ENCODE results near the gene PRKCE.
"Not testable (repeated sequence)": the region's sequence is repeated elsewhere in the genome, so short reads cannot be mapped to it uniquely, and the experiment has no call there.

The PRKCE gene

DNA sequence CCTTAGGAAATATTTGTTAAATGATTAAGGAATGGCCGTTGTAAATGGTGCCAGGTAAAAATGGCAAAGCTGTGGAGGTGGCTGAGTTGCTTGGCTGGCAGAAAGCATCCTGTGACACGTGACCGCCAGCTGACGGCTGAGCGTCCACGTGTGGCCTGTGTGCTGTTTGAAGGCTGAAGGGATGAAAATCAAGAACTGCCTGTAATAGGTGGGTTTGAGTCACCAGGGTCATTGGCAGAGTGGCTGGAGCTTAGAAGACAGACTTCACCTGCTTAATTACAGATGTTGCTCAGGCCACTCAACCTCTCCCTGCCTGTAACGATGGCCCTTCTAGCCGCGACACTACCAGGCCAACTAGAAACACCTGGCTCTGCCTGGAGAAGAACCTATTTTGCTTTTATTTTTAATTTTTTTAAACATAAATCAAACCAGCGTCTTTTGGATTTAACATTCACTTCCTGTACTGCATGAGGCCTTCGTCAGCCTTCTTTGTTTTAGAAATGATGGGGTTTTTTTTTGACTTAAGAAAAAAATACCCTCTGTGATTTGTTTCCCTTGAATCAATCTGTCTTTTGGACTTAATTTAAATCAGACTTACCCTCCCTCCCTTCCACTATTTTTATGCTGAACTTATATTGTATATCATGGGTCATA, 206.5 kb downstream of the PRKCE start:
- no peak for DNase-seq (ENCODE audit: low read depth, low spot score)

DNA sequence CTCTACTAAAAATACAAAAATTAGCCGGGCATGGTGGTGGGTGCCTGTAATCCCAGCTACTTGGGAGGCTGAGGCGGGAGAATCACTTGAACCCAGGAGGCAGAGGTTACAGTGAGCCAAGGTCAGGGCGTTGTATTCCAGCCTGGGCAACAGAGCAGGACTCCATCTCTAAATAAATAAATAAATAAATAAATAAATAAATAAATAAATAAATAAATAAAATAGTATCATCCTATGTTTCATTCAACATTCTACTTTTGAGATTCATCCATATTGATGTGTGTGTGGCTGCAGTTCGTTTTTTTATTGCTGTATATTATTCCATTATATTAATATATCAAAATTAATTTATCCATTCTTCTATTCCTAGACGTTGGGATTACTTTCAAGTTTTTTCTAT, 207.4 kb downstream of the PRKCE start:
- not testable (repeated sequence) for DNase-seq (ENCODE audit: low read depth, low spot score)

DNA sequence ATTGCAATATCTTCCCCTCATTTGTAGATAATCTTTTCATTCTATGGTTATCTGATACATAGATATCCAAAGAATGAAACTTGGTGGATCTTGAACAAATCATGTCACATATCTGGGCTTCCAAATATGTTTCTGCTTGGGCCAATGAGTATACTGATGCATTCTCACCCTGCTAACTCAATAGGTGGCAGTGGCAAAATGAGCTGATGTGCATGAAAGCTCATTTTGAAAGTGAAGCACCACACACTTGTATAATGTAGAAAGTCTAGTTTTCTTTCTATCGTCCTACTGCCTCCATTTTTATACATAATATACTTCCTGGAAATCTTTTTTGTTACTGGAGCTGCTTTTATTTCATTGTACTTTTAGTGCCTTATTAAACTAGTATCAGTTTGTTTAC, 208.2 kb downstream of the PRKCE start:
- no peak for DNase-seq (ENCODE audit: low read depth, low spot score)

DNA sequence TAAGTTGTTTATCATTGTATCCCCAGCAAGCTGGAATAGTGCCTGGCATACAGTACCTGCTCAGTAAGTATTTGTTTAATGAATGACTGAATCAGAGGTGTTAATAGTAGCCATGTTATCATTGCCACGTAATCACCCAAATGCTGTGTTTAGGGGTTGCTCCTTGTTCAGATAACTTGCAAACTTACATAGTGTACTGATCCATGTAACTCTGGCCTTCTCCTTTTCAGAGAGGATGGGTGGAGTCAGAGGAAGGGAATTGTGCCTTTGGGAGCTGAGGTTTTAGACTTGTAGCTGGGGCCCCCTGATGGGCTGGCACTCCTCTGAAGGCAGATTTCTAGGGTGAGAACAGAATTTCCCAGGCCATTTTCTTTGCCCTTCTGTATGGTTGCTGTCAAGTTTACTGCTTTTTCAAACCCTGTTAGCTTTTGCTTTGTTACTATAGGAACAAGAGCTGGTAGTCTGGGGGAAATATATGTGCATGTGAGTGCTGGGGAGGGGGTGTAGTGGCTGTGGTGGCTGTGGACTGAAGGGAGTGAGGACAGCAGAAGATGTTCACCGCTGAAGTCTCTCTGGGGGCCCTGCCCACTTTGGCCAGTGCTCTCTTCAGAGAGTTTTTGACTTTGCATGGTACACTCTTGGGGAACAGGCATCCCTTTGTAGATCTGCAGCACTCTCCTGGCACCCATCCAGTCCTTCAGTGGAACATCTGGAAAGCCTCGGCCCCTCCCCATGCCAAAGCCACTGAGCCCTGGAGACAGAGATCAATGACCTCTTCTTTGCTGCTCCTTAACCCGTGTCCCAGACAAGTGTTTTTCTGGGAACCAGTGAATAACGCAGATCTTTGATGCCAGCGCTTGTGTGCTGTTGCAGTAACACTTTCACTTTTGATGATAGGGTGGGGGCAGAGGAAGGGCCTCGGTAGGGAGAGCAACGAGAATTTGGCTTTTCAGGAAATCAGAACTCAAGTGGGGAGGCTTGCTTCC, 209.0 kb downstream of the PRKCE start:
- peak; percentile 41 for DNase-seq (ENCODE audit: low read depth, low spot score)

DNA sequence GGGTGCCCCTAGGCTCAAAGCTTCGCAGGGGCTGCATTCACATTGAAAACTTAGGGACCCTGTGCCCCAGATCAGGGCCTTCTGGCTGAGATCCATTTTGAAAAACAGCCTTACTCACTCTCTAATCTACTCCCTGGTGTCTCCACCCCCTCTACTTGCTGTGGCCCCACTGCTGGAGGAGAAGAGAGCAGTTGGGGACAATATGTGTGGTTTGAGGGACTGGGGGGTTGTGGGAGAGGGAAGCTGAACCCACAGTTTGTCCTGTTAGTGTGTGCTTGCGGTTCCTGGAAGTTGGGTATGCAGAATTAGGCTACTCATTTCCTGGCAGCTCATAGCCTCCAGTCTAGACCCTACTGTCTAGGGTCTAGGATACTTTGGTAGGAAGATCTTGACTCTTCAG, 211.4 kb downstream of the PRKCE start:
- no peak for DNase-seq (ENCODE audit: low read depth, low spot score)

DNA sequence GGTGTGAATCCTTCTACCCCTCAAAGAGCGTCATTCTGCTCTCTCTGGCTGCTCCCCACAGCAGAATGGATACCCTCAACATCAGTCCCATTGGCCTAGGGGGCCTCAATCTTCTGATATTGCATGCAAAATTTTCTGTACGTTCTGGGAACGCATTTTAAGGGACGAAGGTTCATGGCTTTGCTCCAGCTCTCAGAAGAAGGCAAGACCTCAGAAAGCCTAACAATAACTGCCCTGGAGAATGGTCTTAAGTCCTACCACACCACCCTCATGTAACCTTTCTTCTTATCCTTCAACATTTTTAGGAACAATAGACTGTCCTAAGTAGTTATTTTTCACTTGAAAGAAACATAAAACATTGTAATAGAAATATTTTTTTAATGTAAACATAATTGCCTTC, 212.6 kb downstream of the PRKCE start:
- DNase-seq (ENCODE audit: low read depth, low spot score) = no peak

DNA sequence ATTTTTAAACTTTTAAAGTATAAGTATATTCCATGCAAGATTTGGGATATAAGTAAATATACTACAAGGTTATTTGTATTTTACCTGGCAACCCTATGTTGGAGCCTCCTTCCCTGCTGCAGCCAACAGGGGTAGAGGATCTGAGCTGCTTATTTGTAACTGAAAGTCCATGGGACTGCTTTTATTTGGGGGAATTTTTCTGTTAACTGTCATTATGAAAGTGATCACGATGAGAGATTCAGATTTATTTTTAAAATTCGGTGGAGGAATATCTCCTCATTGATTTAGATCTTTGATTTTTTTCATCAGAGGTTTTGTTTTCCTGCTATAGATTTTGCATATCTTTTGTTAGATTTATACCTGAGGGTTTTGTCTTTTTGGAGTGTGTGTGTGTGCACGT, 215.9 kb downstream of the PRKCE start:
- no peak for DNase-seq (ENCODE audit: low read depth, low spot score)

DNA sequence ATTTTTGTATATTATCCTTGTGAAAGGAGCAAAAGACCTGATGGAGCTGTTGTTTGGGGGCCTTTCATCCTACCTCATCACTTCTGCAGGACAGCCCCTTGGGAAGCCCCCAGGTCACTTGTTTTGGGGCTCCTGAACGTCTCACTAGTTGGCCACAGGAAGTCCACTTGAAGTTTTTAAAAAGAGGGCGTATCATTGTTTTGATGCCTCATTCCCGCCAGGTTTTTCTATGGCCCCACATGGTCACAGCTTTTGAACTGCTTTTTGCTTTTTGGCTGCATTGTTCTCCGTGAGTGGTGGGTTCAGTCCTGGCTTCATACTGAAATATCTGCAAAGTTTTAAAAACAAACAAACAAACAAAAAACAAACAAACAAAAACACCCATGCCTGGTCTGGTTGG, 216.3 kb downstream of the PRKCE start:
- no peak for DNase-seq (ENCODE audit: low read depth, low spot score)

DNA sequence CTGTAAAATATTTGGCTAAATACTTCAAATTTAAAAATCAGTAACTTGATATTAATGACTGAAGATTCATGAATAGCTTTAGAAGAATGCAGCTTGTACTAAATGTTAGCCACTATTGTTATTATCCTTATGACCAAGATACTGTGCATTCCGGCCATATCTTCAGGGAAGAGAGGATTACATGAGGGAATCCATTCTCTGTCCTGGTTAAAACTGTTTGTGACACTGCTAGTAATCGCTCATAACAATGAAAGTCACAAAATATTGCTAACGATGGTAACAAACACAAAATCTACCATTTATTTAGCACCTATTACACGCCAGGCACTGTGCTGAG, 217.7 kb downstream of the PRKCE start:
- DNase-seq (ENCODE audit: low read depth, low spot score) = no peak

DNA sequence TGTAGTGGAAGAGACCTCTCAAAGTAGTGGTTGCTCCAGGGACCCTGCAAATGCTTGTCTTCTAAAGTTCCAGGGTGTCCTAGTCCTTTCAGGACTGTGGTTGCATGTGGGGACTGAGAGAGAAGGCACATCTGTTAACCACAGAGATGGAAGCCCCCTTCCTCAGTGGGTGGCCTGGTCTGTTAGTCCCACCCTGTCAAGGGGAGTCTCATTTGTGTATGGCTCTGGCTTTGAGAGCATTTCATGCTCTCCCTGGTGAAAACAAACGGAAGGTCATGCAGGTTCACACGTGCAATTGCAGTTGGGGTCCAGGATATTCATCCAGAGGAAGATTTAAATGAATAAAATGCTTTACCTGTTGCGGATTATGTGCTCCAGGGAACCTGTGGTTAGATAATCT, 219.6 kb downstream of the PRKCE start:
- no peak for DNase-seq (ENCODE audit: low read depth, low spot score)

DNA sequence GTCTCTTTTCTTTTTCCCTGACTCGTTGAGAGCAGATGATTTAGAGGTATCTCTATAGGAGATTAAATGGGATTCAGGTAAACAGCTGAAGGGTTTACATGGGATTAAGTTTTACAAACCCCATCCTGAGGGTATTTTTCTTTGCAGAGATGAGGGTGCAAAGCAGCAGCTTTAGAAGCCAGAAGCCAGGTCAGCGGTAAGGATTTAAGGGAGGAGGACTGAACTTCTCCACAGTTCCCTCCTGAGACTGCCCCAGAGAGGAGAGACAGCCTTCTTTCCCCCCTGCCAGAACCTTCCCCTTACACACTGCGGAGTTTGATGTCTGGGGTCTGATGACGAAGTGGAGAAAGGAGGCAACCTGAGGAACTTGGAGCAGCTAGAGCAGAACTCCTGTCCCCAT, 220.1 kb downstream of the PRKCE start:
- DNase-seq (ENCODE audit: low read depth, low spot score) = no peak

DNA sequence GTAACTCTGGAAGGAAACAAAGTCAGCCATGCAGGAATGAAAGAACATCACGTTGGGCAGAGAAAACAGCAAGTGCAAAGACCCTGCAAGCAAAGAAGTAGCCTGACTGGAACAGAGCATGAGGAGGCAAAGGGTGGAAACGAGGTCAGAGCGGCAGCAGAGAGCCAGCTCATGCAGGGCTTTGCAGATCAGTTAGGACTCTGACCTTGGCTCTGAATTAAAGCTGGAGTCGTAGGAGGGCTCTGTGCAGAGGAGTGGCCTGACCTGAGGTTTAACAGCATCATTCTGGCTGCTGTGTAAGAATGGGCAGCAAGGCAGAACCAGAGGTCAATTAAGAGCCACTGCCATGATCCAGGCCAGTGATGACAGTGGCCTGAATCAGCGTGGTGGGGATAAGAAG, 220.7 kb downstream of the PRKCE start:
- no peak for DNase-seq (ENCODE audit: low read depth, low spot score)

DNA sequence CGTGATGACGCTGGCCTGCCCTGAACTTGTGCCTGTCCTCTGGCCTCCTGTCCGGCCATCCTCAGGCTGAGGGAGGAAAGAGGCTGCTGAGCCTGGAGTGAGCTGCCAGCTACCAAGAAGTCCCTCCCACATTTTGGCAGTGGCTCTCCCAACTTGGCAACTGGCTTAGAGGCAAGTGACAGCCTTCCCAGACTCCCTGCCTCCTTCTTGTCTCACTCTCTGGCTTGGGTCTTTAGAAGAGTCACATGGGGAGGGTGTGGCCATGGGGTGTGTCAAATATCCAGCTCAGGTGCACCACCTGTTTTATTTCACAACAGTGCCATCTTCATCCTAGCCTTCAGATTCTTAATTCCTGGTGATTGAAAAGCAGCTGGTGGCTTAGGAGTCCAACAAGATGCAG, 222.9 kb downstream of the PRKCE start:
- DNase-seq (ENCODE audit: low read depth, low spot score) = peak; percentile 47

DNA sequence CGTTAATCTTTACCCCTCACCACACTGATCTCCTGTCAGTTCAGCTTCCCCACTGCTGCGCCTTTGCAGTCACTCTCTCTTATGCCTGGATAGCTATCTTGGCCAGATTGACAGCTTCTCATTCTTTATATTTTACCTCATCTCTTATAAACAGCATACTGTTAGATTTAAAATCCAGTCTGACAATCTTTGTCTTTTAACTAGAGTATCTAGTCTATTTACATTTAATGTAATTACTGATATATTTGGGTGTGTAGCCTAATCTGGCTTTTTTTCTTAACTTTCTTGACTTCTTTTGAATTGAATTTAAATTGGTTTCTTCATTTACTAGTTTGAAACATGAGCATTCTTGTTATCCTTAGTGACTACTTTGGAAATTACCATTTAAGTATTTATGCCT, 225.1 kb downstream of the PRKCE start:
- no peak for DNase-seq (ENCODE audit: low read depth, low spot score)

DNA sequence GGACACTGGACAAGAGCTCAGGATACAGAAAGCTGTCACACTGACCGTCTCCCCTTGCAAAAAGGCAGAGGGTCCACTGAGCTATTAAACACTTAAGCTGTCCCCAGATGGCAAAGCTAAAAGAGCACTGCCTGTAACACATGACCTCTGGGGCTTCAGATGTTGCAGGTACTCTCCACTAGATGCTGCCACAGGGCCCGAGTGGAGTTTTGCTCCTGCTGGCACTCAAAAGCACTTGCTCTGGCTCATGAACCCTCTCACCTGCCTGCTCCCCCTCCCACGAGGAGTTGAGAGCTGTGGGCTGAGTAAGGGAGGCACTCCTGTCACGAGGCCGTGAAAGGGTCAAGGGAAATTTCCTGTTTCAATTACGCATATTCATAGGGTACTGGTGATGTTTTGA, 227.9 kb downstream of the PRKCE start:
- no peak for DNase-seq (ENCODE audit: low read depth, low spot score)

DNA sequence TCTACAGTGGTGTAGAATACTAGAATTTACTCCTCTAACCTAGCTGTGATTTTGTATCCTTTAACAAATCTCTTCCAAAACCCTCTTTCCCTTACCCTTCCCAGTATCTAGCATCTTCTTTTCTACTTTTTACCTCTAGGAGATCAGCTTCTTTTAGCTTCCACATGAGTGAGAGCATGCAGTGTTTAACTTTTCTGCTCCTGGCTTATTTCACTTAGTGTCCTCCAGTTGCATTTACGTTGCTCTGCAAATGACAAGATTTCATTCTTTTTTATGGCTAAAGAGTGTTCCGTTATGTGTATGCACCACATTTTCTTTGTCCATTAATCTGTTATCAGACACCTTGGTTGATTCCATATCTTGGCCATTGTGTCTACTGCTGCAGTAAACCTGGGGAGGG, 228.5 kb downstream of the PRKCE start:
- DNase-seq (ENCODE audit: low read depth, low spot score) = no peak

DNA sequence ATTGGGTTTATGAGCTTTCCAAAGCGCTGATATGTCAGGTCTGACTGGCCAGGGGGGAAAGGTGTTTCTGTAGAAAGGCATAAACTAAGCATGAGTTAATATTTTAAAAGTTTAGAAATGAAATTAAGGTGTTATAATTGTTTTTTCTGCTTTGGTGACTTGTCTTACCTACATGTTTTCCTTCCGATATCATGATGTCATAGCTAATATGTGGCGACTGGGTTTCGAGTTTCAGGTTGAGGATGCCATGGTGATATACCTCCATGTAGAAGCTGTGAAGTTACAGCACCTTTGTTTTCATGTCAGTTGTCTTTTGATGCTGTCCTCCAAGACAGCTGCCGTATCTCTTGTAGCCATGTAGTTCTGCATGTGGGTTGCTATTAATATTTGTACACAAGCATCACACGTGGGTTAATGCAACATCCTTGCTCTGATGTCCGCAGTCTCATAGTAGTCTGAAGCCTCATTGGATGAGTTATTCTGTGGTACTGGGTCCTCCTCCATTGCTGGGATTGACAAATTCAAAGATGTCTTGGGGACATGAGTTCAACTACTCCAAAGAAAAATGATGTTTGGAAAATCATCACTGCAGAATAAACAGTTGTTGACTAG, 230.6 kb downstream of the PRKCE start:
- DNase-seq (ENCODE audit: low read depth, low spot score) = no peak

DNA sequence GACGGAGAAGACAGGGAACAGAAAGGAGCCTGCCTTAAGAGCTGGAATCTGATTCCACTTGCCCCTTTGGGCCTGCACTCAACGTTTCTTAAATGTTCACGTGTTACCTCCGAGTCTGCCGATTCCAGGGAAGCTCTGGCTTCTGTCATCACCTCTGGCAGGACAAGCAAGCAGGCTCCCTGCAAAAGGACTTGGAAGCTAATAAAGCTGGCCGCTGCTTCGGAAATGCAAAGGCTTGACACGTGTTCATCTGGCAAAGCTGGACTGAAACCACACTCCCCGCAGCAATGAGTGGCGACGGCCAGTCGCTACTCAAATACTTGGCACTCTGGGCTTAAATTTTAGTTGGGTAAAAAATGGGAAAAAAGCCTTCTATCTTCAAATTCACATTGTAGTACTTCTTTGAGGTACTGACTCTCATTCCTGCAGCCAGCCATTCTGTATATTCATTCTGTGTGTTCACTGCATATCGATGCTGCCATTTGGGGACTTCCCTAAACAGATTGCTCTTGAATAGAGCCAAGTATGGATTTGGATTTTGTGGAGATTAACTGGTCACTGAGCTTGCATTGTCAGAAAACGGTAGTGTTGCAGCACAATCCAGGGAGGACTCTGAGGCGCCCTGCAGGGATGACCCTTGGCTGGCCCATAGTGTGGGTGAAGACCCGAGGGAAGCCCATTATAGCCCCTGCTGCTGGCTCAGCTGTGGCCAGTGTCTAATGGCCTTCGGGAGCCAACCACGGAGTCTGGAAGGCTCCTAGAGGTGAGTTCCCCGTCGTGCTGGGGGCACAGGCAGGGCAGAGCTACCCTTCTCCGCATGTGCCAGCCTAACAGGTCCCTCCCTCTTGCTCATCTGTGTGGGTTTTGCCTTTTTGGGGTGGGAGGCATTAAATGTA, 231.5 kb downstream of the PRKCE start:
- no peak for DNase-seq (ENCODE audit: low read depth, low spot score)

DNA sequence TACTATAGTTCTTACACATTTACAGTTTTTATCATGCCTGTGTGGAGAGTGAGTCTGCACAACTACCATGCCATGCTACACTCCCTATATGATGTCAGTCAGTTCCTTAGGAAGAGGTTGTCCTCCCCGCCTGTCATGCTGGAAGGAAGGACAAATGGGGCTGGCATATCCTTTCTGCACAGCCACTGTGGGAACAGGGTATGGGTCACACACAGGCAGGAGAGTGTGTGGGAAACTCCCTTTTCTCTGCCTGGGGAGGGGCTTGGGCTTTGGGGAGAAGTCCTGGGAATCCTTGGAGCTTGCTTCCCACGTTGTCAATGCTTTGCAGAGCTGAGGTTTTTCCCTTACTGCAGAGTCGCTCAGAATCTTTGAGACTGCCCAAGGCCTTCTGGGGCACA, 232.1 kb downstream of the PRKCE start:
- no peak for DNase-seq (ENCODE audit: low read depth, low spot score)

DNA sequence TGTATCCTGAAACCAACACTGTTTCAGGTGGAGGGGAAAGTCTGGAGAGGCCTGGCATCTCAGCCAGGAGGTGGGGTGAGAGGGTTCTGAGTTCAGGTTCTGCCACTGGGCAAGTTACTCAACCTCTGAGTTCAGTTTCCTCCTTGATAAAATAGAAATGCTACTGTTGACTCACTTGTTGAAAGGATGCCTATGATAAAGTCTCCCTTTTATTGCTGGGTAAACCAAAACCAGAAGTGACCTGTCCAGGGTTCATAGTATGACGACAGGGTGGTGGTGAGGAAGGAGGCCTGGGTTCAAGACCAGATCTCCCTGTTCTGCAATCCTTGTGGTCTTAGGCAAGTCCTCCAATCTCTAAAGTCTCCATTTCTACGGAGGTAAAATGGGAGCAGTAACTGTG, 232.7 kb downstream of the PRKCE start:
- no peak for DNase-seq (ENCODE audit: low read depth, low spot score)

DNA sequence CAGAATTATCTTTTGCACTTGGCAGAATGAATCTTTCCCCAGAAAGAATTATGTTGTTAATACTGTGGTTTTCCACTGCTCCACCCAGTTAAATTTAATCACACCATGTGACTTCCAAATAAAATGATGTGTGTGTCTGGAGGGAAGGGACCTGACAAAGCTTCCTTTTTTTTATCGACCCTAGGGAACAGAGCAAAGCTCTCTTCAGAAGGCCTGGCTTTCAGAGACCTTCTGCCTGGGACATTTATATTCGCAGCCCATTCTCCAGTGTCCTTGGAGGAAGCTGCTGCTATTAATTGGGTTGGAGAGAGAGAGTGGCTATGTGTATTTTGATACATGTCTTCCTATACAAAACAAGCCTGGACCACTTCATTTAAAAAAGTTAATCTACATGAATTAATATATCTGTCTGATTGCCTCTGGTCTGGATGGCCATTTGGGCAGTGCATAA, 233.7 kb downstream of the PRKCE start:
- peak; percentile 31 for DNase-seq (ENCODE audit: low read depth, low spot score)

DNA sequence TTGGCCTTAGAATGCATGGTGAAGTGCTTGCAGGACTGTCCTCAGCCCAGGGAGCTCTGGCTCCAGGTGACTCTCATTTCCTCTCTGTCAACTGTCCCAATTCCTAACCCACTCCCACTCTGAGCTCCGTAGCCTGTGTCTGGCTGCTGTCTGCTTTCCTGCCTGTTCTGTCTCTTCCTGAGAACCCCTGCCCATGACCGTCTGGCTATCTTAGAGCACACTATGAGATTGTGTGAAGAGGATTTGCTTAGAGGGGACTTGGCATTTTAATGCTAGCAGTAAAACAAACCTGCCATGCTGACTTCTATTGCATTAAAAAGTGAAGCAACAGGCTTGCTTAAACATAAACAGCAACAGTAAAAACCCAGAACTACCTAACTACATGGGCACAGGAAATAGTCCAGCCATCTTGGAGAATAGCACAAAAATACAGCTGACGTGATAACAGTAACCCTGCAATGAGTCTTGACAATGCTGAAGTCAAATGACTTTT, 234.7 kb downstream of the PRKCE start:
- no peak for DNase-seq (ENCODE audit: low read depth, low spot score)
